Inferior parietal cortex (tissue), 1 donor: ENCODE data around the gene DUSP22.

ENCODE experiments used
- DNase-seq: peaks from one replicate; pipeline ENCODE4 v3.0.0-alpha.2; 2016; ENCODE audit errors: extremely low spot score

DUSP22 gene

DNA sequence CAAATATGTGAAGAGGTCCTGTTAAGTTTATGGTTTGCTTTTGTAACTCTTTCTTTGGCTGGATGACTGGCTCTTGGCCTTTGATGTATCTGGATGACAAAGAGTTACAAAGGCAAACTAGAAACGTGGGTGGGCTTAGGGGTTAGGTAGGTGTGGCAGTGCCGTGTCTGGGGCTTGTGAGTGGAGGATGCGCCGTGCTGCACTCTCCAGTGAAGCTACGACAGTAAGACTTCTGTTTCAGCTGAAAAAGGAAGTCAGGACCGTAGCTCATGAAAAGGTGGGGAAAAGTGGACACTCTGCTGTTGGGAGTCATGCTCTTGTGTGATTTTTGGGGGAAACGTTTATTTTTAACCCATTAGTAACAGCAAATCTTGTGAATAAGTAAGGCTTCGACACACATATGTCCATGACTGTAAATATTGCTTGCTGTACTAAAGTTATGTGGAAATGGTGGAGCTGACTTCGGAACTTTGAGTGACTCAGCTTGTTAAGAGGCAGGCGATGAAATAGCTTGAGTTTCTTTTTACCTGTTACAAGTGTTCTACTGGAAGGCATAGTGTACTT, 45.6 kb downstream of the DUSP22 start:
- no peak for DNase-seq

DNA sequence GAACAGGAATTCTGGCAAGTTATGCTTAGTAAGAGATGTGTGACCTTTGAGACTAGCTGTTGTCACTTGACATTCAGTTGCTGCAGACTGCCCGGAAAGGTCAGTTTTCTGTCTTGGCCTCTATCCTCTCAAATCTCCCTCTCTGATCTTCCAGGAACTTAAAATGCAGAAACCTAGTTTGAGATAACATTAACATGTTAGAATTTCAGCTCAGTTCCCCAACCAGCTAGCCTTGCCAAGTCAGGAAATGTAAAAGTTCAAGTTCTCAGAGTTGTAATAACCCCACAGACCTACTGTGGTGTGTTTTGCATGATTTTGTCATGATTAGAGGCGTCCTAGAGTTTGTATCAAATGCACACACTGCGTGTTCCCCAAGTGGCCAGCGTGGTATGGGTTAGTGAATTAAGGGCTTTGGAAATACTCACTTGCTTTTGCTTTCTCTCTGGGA, 46.6 kb downstream of the DUSP22 start:
- no peak for DNase-seq

- DNase-seq: no peak
These were observed 47.2 kb downstream of the DUSP22 start for GRCh38 chr6:339480-339879.

DNA sequence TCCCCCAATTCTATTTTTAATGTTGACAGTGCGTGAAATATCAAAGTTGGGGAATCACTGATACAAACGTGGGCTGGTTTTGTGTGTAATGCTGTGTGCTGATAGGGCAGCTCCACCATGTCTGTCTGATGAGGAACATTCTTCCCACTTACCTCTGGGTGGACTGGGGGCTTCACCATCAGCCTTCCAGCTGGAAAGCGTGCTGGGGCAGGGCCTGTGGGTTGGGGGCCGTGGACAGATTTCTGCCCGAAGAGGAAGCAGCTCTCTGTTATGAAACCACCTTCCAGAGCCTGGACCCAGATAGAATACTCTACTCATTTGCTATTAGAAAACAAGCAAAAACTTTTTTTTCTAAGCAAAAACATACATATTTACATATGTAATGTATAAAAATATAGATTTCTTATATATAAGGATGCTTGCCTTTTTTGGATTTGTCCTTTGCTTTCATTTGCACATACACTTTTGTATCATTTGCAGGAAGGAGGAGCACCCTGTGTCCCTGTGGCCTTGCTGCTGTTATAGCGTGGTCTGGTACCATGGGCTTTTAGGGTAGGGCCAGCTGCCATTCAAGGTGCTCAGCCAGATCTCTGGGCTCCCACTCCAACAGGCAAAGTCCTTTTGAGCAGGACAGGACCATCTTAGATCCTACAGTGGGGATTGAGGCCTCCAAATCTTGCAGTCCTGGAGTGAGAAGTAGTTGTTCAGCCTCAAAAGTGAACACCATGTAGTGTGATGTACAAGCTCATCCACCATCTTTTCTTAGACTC, 48.1 kb downstream of the DUSP22 start:
- DNase-seq: no peak

DNA sequence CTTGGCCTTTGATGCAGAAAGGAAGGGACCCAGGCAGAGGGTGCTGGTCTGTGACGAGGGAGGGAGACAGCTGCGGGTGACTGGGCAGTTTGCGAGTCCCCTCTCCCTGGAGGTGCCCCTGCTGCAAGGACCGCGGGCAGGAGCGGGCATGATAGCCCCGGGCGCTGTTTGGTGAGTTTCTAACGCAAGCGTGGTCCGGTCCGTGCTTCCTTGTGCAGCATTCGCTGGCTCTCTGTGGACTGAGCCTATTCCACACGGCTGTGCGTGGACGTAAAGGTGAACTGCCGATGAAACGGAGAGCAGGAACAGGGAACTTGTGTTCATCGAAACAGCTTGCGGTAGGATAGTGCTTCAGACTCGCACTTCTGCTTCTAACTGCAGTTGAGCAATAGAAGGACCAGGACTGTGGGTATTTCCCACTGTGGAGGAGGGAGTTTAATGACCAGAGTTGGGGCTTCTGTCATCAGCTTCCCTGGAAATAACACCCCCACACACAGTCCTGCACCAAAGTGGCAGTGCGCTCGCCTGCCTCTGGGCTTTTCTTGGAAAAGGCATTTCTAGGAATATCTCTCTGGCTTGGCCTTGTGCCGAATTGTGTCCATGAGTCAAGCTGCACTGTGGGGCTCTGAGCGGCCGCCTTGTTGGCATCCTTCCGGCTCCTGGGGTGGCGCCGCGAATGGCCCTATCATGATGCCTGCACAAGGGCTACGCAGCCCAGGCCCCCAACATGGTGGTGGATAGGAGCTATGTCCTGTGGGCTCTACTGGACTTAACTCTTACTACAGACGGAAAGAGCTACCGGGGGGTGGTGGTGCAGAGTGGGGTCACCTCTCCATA, 48.9 kb downstream of the DUSP22 start:
- DNase-seq: no peak

GRCh38 chr6:341914-342831, 49.9 kb downstream of the DUSP22 start:
- DNase-seq: no peak

- DNase-seq: no peak
These were observed 50.5 kb downstream of the DUSP22 start for GRCh38 chr6:342832-343179.

- no peak for DNase-seq
These were observed 51.1 kb downstream of the DUSP22 start for GRCh38 chr6:343226-343935.

- no peak for DNase-seq
These were observed 51.9 kb downstream of the DUSP22 start for GRCh38 chr6:343960-344815.

DNA sequence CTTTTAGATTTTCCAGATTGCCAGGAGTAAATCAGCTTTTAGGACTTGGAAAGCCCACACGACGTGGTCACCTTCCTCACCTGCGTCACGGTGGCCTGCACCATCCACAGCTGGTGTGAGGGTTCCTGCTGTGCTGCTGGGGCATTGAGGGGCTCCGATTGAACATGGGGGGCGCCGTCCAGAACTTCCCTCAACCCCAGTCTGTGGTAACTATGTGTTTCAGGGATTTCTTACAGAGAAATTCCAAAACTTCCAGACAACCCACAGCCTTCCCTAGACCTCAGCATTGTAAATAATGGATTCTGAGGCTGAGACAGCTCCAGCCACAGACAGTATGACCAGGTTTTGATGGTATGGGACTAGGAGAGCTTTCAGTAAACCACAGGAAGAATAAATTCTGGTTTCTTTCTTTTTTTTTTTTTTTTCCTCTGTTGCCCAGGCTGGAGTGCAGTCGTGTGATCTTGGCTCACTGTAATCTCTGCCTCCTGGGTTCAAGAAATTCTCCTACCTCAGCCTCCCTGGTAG, 52.6 kb downstream of the DUSP22 start:
- DNase-seq: no peak

GRCh38 chr6:345747-346385, 53.6 kb downstream of the DUSP22 start:
- no peak for DNase-seq

DNA sequence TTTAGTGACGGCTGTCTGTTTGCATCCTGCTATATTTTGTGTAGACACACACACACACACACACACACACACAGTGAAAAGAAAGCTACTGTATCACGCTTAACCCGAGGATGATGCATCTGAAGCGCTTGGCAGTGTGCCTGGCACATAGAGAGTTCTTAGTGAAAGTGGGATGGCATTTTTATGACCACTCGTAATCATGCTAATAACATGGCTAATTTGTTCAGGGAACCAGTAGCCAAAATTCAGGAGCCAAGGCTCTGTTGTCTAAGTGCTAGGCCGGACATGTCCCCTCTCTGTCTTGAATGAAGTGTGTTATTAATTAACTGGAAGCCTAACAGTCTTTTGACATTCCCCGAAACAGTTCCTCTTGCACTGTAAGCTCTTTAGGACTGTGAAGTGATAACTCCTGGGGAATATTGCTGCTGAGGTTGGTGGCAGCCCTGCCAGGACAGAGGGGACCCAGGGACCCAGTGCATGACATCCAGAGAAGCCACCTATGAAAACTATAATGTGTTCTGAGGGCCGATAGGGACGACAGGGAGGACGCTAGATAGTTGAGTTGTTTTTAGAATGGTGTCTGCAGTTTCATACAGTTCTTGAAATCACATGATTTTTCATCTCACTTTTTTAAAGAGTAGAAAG, 54.2 kb downstream of the DUSP22 start:
- DNase-seq: no peak

DNA sequence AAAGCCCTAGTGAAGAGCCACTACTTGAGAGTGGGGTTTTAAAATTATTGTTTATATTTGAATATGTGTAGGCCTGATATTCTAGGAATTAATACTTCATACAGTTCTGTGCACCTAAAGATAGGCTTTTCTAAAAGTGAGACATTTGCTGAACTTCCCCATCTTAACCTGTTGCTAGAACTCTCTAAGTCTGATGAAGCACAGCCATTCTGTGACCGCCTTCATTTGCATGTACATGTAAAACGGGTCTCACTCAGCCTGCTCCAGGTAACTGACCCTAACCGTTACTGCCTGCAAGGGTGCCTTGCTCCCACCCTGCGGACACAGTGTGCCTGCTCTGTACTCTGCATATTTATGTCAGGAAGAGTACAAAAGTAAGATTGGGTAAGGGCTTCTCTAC, 54.9 kb downstream of the DUSP22 start:
- DNase-seq: no peak

- no peak for DNase-seq
These were observed 55.9 kb downstream of the DUSP22 start for GRCh38 chr6:347951-348859.

- no peak for DNase-seq
These were observed 56.6 kb downstream of the DUSP22 start for GRCh38 chr6:348860-349396.

DNA sequence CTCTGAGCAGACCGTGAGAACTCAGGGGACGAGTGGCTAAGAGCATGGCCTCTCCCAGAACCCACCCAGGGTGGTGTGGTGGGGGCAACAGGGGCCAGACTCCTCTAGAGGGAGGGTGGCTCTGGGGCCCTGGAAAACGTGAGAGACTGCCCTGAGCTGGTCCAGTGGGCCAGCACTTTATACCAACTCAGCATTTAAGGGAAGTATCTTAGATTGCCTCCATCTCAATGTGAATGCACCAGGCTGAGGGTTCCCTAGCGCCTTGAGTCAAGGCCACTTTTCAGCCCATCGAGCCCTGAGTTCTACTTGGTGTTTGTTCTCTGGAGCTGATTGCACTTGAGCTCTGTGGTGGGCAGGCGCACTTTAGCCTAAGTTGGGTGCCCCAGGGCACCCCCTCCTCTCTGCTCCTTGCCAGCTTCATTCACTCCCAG, 57.2 kb downstream of the DUSP22 start:
- no peak for DNase-seq

DNA sequence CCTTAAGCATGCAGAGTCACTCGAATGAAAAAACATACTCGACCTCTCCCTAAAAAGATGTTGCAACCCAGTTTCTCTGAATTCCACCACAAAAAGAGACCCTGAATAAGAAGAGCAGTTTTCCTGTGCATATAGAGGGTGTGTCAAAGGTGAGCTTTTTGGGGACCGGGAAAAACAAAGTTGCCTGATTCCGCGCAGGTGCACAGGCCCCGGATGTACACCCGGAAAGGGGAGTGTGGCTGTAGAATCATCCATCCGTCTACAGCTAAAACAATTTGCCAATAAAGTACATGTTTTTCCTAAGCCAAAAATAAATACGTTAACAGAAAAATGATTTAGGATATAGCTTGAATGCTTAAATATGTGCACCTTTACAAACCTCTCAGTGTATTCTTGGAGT, 58.1 kb downstream of the DUSP22 start:
- no peak for DNase-seq
